EL (cell line): ENCODE measurements around the gene RBM44.
"Not testable (repeated sequence)": the region's sequence is repeated elsewhere in the genome, so short reads cannot be mapped to it uniquely, and the experiment has no call there.

Experiments
- DNase-seq: peaks from one replicate; pipeline ENCODE4 v3.0.0-alpha.2; 2016

Gene RBM44, protein sequence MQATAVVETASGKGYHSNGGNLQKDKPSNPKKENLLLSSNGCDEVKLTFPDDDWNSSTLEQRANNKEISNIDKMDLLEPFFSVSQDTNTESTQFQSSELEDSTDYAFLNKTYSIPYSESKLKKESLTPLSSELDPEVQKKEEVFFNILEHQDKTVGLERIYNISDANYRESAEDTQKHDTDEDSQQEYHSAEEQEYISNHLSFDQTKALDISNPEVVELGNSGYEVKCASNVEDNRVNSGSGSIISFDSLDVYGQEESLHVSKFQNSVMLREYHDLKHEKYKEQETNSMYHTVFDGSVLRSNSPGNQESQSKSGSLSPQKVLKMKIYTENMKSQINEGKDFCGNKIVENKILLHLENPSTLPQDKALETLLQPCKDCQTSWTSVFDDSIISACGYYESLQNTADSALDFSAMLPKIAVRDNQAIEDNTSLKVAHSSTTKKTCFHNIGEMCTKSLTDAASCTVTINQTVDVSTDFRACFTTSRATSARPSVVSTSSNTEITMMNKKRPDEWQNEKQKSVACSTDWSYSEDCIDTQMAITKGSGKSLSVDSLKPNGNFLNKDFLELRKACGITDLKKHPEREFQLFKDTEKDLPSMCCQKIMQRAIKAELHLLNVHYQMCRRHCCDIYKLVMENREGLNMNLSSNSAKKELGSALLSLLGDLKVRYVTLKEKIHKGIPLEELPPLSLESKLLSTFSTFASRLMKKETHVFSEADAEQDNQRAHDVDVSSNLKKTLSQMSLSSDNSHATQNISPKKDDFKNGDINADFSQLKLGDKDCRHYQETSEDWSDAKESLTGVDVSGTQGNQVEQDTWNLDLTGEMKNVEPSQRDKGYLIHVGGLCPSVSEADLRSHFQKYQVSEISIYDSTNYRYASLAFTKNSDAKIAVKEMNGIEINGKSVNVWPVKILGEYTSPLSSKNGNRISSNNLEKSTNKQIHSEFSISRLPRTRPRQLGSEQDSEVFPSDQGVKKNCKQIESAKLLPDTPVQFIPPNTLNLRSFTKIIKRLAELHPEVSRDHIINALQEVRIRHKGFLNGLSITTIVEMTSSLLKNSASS

DNA sequence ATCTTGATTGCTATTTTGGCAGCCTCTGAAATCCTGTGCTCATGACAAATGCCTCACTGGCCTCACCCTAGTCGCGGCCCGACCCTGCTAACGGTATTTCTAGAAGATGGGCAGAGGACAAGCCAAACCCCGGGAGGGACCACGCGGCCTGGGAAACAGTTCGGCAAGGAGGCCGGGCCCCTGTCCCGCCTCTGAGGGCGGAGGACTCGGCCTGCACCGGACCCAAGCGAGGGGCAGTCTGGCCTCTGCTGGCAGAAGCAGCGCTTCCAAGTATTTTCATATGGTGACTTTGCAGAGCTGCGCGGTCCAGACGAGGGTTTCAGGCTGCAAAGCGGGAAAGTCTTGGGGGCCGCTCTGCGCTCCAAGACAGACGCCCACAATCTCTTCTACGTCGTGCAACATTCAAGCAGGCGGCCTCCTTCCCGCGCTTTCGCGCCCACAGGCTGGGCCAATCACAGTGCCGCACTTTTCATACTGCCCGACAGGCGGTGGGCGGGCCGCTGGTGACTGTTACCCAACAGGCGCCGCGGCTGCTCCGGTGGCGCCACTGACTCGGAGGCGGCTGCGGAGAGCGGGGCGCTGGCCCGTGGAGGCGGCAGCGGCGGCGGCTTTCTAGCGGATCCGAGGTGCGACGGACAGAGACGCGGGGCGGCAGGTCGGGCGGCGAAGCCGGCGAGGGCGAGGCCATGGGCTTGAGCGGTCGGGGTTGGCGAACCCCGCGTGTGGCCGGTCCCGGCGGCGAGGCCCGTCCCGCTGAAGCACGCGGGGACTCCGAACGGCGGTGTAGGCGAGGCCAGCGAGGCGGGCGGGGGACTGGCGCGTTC, at the start of gene RBM44:
RBM44 (plus strand) TSS at position 544 of the 824 bp plus-strand sequence. CDS start 14,831 bp downstream, outside the sequence.
- DNase-seq, result no peak

DNA sequence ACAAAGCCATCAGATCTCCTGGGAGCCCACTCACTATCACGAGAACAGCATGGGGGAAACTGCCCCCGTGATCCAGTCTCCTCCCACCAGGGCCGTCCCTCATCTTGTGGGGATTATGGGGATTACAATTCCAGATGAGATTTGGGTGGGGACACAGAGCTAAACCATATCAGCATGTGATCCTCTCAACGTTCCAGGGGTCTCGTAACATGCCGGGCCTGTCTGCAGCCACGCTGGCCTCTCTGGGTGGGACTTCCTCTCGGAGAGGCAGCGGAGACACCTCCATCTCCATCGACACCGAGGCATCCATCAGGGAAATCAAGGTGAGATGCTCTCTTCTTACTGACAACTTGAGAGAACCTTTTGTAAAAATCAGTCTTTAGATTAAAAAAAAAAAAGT, 49.6 kb upstream of the RBM44 start:
- no peak for DNase-seq

DNA sequence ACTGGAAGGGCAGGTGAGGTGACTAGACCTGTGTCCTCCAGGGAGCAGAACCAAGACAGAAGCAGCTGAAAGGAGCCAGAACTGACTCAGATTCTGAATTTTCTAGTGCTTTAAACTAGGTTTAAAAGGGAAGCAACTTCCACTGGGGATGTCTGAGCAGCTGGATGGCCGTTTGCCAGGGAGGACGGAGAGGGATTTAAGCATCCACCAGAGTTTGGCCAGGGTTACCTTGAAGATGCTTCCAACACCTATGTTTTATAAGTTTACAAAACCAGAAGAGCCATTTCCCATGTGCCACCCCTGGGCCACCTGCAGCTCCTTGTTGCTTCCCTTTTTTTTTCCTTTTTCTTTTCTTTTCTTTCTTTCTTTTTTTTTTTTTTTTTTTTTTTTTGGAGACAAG, 48.6 kb upstream of the RBM44 start:
- no peak for DNase-seq

DNA sequence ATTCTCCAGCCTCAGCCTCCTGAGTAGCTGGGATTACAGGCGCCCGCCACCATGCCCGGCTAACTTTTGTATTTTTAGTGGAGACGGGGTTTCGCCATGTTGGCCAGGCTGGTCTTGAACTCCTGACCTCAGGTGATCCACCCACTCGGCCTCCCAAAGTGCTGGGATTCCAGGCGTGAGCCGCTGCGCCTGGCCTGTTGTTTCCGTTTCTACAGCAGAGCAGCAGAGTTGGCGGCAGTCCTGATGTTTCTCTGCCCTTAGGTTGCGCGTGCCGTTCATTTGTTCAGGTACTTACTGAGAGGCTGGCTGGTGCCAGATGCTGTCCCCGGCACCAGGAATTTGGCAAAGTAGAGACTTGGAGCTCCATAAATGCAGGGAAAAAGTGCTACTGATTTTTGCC, 48.1 kb upstream of the RBM44 start:
- DNase-seq, result not testable (repeated sequence)

DNA sequence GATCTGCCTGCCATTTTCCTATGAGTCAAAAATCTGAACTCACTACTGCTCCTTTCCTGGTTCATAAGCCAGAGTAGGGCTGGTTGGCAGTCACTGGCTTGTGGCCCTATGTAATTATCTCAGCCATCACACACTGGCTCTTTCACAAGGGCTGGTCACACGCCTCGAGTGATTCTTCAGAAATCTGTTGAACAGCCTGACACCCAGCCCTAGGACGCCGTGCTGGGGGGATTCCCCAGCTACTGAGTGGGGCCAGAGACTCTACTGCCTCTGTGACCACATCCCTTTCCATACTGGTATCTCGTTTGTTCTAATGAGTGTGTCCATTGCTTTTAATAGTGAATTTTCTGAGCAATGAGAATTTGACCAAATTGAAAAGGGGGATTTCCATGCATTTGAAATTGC, 45.8 kb upstream of the RBM44 start:
- DNase-seq, result no peak

DNA sequence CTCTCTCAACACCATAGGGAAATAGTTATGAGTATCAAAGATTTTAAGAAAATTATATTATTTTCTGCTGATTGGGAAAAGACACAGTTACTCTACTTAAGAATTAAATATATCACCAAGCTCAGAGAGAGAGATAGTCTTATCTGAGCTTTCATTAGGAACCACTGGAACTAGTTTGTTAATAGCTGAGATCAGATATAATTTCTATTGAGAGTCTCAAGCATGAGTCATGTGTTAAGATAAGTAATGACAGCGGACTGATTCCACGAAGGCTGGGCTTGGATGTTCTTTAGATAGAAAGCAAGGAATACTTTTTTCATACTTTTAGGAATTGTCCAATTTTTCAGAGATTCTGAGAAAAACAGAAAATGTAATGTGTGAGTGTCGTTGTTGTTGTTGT, 44.4 kb upstream of the RBM44 start:
- DNase-seq, result no peak

DNA sequence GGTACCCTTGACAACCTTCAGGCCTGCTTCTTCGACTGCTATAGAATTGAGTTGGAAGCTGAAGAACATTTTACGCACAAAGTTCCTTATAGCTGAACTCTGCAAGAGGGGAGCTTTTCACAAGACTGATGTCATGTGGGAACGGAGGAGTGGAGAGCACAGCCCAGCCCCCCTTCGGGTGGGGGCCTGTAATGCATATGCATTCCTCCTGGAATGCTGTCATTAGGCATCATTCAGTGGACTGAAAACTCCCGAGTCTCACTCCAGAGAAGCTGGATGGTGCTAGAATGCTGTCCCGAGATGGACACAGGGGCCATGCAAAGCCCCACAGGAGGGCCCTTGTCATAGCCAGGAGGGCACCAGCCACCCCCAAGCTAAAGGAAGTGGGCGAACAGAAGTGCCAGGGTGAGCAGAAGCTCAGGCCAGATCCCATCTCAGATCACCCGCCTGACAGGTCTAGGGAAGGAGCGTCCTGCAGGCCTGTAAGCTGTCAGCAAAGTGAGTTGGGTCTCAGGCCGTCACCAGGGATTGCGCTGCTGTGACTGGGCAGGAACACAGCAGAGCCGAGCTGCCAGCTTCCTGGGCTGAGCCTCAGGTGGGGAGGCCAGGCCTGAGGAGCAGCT, 43.8 kb upstream of the RBM44 start:
- no peak for DNase-seq

DNA sequence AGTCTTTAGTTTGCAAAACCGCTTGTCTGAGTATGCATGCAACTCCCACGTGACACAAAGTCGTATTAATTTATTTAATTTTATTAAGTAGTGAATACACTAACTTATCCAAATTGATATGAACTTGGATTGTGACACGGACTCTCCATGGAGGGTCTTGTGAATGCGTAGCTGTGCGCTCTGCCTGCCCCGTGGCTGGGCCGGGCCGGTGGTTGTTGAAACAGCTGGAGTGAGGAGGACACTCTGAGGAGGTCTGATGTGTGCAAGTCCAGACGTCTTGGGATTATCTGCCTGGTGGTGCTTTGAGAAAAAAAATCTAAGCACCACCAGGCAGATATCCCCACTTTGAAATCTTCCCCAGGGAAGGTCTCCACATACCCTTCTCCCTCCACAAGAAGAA, 41.0 kb upstream of the RBM44 start:
- DNase-seq, result no peak

DNA sequence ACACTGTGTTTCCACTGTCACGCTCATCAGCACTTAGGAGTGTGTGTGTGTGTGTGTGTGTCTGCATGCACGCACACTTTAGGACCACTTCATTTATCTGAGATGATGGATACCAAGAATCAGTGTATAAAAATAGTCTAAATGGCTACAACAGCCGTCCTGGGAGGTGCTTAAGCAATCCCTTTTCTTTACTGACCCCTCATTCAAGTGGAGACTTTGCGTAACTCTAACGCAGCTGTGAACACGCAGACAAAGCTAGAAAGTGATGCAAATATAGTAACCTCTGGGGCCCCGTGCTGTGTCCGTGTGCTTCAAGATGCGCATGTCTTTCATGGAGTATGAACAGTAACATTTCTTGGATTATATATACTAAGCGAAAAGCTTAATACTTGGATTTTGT, 40.4 kb upstream of the RBM44 start:
- DNase-seq, result no peak

DNA sequence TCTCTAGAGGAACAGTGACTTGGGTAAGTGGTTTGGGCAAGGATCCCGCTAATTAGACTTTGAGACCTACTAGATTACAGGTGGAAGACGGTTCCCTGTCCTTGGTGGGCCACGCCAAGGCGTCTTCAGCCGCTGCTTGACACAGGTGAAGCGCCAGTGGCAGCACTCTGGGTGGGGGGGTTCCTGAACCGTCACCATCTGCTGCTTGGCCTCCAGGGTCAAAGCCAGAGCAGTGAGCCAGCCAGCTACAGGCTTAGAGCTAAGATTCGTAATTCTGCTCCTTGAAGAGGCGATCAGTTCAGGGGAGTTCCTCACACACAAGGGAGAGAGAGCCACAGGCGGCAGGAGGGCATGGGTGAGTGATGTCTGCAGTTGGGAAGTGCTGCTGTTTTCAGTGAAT, 39.4 kb upstream of the RBM44 start:
- no peak for DNase-seq

DNA sequence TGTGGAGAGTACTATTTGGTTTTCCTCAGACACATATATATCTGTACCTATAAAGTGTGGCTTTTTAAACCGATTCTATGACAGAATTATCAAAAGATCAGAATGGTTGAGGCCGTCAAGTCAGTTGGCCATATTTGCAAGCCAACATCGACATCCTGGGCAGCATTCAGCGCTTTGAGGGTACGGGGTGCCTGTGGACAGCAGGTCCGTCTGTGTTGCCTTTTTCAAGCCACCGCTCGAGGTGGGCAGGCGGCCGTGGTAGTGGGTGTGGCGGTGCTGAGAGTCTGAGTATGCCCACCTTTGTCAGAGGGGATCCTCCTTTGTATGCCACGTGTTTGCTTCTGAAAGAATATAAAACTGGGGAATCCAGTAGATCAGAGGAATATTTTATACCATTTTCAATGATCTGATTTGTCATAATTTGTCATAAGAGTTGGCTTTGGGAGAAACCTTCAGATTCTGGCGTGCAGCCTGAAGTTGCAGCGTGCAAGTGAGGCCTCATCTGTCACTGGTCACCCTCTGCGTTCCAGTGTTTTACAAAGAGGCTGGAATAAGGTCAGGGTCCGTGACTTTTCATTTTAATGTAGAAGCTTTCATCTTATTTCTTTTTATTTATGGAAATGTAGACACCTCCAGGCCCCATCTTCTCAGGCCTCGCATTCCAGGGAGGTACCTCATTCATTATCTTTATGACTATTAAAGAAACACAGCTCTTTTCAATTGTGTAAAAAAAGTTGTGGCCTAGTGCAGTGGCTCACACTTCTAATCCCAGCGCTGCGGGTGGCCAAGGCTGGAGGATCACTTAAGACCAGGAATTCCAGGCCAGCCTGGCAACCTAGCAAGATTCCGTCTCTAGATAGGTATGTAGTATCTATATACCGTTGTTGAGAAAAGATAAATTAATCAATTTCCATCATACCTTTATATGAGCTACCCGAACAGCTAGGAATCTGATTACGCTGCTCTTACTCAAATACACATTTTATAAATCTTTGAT, 37.8 kb upstream of the RBM44 start:
- no peak for DNase-seq

DNA sequence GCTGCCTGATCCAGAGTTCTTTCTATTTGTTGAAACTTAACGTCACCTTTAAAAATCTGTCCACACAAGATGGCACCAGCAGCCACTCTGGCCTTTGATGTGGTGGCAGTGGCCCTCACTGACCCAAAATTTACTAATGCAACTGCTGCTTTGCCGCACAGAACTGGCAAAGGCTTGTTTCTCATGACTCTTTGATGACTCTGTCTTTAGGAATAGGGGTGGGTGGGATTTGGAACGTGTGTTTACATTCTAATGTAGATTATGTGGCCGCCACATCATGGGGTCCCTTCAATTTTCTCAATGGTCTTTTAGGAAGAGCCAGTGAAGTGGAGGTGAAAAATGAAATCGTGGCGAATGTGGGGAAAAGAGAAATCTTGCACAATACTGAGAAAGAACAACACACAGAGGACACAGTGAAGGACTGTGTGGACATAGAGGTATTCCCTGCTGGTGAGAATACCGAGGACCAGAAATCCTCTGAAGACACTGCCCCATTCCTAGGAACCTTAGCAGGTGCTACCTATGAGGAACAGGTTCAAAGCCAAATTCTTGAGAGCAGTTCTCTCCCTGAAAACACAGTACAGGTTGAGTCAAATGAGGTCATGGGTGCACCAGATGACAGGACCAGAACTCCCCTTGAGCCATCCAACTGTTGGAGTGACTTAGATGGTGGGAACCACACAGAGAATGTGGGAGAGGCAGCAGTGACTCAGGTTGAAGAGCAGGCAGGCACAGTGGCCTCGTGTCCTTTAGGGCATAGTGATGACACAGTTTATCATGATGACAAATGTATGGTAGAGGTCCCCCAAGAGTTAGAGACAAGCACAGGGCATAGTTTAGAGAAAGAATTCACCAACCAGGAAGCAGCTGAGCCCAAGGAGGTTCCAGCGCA, 36.0 kb upstream of the RBM44 start:
- peak; percentile 52 for DNase-seq

DNA sequence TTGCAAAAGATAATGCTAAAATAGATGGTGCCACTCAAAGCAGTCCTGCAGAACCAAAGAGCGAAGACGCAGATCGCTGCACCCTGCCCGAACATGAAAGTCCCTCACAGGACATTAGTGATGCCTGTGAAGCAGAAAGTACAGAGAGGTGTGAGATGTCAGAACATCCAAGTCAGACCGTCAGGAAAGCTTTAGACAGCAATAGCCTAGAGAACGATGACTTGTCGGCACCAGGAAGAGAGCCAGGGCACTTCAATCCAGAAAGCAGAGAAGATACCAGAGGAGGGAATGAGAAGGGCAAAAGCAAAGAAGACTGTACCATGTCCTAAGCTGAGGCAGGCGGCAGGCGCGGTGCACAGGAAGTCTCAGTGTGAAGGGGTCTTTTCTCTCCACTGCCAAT, 34.8 kb upstream of the RBM44 start:
- DNase-seq, result no peak

DNA sequence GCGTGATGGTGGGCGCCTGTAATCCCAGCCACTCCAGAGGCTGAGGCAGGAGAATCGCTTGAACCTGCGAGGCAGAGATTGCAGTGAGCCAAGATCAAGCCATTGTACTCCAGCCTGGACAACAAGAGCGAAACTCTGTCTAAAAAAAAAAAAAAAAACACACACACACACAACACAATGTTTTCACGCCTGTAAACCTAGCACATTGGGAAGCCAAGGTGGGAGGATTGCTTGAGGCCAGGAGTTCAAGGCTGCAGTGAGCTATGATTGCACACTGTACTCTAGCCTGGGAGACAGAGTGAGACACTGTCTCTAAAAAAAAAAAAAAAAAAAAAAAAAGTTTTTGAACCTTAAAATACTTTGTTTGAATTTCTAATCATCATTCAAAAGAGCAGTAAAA, 33.5 kb upstream of the RBM44 start:
- not testable (repeated sequence) for DNase-seq

DNA sequence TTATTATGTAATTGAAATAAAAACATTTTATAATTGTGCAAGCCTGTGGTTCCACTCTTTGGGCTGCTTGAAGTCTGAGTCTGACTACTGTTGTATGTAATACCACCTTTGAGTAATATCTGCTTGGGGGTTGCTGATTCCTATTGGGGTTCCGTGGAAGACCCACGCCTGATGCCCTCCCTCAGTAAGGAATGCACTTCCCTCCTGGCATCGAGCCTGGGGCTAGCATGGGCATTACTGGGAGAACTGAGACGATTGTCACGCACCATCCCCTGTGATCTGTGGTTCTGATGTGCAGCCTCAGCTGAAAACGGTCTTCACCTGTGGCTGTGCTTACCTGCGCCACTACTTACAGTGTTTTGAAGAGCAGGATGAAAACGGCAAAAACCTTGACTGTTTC, 32.7 kb upstream of the RBM44 start:
- no peak for DNase-seq

DNA sequence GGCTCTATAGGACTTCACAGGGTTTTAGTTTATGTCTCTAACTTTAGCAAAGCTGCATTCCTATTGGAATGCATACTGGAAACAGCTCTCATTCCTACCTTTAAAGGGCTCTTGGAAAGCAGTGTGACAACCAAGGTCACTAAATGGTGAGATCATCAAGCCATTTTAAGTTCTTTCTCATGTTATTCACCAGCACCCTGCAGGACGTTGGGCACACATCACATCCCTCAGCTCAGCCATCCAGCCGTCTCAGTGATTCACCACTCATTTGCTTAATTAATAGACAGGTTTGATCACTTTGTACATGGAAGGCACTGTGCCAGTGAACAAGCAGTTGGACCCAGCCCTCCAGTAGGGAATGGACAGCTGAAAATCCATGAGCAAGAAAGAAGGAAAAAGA, 32.2 kb upstream of the RBM44 start:
- peak; percentile 43 for DNase-seq

DNA sequence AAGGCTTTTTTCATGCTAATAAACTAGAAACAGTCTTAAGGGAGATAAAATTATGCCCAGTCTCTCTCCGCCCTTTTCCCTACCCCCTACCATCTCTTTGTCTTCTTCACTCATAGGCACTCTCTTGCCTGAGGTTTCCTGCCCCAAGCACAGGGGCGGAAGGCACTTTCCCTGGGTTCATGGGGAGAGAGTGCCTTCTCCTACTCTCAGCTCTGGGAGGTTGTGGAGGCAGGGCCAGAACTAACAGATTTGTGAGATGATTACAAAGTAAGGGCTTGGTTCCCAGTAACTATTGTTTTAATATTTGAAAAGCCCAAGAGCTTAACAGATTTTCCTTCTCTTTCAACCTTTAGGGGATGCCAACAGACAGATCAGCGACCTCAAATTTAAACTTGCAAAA, 26.1 kb upstream of the RBM44 start:
- no peak for DNase-seq

DNA sequence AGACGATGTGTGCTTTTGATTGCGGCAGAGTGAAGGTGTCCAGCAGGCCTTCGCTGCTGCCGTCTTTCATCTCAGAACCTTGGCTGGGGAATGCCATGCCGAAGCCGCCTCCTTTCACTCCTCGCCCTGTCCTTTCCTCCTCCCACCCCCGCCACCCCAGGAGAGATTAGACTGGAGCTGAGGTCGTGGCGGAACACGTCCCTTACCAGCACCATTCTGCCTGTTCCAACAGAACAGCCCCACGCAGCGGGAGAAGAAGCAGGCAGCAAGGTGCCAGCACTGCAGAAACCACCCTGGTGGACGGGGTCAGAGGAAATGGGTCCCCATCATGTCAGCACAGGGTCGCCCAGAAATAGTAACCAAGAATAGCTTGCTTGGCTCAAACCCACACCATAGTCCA, 24.8 kb upstream of the RBM44 start:
- no peak for DNase-seq

DNA sequence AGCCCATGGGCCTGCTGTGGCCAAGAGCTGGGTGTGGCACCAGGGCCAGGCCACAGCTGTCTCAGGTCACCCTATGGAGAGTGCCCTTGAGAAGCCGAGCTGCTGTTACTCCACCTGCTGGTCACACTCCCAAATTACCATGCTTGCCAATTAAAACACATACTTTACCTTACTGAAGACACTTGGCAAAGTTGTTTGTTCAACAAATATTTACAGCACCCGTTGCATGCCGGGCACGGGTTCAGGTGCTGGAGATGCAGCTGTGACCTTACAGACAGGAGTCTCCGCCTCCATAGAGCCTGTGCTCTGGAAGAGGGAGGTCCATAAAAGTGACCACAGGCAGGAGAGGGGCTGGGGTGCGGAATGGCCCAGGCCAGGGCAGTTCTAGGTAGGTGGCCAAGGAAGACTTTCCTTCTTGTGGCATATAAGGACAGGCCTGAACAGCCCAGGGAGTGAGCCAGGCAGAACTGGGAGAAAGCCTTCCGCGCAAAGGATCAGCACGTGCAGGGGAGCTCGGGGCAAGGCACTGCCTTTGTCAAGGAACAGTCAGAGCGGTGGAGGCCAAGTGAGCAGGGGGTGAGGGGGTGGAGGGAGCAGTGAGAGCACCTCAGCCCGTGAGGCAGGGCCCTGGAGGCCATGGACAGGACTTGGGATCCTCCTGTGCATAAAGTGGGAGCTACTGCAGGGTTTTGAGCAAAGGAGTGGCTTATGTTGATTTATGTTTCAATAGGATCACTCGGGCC, 23.6 kb upstream of the RBM44 start:
- DNase-seq, result peak; percentile 53
